HTERT RPE-1 (cell line): ENCODE data around the gene FTO.
"Not testable (repeated sequence)": the region's sequence is repeated elsewhere in the genome, so short reads cannot be mapped to it uniquely, and the experiment has no call there.

Source experiments
- in situ Hi-C: fragments of 300-500 bp; cut with MboI; formaldehyde crosslinking; loops from 4 replicates; pipeline ENCODE4 v1.14.3; 2020; ENCODE audit warnings: low sequenced_read_pairs

The FTO gene

GRCh38 chr16:53821487-53821886 is 117.5 kb downstream of the FTO start:
- in situ Hi-C loops: no loop called here

DNA sequence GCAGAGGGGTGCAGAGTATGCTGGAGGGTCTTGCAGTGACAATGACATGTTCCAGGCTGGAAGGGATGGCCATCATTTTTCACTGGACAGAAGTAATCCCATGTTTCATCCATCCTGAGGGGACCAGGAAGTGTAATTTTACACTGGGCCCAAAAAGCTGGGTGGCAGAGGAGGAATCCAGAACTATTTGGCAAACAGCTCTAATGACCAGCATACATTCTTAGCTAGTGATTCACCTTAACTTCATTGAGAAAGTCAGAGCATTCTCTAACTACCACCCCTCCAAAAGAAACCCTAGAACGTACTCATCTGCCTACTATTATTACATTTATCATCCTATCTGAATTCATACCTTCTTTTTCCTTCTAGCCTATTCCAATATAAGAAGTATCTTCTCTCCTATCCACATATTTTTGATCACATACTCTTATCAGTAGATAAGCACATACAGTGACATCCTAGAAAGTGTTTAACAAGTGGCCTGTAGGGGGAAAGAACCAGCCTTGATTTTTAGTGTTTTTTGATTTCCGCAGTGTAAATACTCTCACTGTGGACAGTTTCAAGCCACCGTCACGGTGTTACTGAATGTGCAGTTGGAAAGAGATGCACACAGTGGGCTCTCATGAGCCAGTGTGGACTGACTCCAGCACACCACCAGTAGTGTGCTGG is 118.1 kb downstream of the FTO start:
- in situ Hi-C loops: no loop called here

GRCh38 chr16:53822936-53823529 is 119.1 kb downstream of the FTO start:
- in situ Hi-C loops: no loop called here

GRCh38 chr16:53826658-53827057 is 122.7 kb downstream of the FTO start:
- in situ Hi-C loops: no loop called here

- in situ Hi-C loops: no loop called here
Observed at GRCh38 chr16:53827741-53828140, 123.8 kb downstream of the FTO start.

DNA sequence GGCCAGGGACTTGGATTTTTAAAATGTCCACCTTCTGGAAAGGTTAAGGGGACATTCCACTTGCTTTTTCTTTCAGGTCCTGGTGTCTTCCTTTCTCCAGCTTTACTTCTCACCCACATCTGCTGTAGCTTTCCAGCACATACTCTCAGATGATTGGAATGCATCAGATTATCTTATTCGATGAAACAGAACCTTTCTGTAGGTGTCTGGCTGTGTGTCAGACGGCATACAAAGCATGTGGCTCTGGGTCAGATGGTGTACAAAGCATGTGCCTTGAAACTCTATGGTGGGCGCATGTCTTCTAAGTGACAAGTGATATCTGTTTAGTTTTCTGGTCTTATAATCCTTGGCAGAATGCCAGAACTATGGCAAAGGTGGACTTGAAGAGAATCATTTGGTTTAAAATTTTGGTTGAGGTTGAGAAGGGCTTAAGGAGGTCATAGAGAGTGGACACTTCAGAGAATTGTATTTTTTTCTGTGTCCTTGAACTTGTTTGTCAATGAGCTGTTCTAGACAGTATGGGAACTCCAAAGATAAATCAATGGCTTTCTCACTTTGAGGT is 125.3 kb downstream of the FTO start:
- in situ Hi-C loops: no loop called here

GRCh38 chr16:53832896-53833544 is 129.1 kb downstream of the FTO start:
- in situ Hi-C loops: no loop called here

- in situ Hi-C loops: no loop called here
Observed at GRCh38 chr16:53836142-53836541, 132.2 kb downstream of the FTO start.

DNA sequence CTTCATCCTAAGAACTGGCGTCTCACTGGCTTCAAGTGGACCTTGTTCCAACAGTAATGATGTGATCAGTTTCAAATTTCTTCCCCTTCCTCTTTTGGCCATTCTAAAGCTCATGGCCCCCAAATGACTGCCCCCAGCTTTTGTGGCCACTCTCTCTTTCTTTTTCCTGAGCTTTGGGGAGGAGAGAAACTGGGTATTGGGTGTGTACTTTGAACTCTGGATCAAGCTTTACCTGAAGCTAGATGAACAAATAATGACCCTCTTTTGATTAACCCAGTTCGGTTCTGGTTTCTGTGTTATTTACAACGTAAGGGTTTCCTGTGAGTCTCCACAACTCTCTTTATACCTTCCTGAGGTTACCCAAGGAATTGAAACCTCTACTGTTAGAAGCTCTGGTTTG is 132.7 kb downstream of the FTO start:
- in situ Hi-C loops: no loop called here

GRCh38 chr16:53837426-53837825 is 133.5 kb downstream of the FTO start:
- in situ Hi-C loops: no loop called here

- in situ Hi-C loops: no loop called here
Observed at GRCh38 chr16:53839150-53839549, 135.2 kb downstream of the FTO start.

DNA sequence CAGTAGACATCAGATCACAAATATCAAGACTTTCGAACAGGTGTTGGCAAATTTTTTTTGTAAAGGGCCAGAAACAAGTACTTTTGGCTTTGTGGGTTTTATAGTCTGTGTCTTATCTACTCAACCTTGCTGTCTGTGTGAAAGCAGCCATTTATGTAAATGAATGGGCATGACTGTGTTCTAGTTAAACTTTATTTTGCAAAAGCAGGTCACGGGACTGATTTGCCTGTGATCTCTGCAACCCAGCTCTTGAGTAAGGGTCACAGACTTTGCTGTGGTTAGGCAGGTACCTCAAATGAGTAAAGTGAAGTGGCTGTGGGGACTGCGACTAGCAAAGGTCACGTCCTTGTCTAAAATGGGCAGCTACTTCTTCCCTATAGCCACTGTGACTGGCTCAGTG is 136.5 kb downstream of the FTO start:
- in situ Hi-C loops: no loop called here

GRCh38 chr16:53841884-53842283 is 137.9 kb downstream of the FTO start:
- in situ Hi-C loops: no loop called here

DNA sequence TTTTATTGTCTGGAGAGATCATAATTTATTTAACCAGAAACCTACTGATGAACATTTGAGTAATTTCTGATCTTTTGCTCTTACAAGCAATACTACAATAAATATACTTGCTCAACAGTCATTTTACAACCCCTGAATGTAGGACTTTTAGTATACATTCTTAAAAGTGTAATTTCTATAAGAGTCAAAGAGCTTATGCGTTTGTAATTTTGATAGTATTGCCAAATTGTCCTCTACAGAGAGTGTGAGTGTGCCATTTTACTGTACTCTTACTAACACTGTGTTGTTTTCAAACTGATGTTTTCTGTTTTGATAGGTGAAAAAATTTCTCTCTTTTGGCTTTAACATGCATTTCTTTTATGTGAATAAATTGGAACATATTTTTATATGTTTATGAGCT is 139.1 kb downstream of the FTO start:
- in situ Hi-C loops: no loop called here

- in situ Hi-C loops: no loop called here
Observed at GRCh38 chr16:53844804-53845203, 140.8 kb downstream of the FTO start.

DNA sequence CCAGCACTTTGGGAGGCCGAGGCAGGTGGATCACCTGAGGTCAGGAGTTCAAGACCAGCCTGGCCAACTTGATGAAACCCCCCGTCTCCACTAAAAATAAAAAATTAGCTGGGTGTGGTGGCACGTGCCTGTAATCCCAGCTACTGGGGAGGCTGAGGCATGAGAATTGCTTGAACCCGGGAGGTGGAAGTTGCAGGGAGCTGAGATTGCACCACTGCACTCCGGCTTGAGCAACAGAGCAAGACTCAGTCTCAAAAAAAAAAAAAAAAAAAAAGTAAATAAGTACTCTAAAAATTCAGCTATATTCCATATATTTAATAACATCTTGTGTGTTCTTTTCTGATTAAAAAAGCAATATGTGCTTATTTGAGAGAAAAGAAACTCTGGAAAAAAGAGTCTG is 142.6 kb downstream of the FTO start:
- in situ Hi-C loops: not testable (repeated sequence)

GRCh38 chr16:53846971-53847370 is 143.0 kb downstream of the FTO start:
- in situ Hi-C loops: no loop called here

DNA sequence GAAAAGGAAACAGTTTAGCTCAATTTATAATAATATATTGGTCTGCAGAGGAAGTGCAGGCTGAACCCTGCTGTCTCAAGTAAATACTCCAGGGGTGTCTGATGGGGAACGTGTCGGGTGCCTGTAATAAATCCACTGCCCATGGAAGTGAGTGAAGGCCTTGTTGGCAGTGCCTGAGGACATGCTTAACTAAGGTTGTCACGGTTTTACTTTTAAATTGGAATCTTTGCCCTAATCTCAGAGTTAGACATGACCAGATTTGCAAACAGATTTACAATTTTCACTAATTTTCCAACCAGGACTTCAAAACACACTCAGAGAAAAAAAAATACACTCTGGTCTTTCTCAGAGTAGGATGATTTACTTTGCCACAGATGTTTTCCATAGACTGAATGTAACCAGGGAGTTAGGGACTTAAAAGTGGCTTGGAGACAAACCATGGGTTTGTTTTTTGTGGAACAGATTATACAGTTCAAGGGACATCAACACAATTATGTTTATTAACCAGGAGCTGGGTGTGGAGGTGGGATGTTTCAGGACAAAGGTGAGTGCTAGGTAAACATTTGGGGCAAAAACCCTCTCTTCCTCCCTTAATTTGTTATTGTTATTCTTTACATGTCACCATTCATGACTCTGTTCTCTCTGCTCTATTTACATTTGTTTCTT is 144.5 kb downstream of the FTO start:
- in situ Hi-C loops: no loop called here

DNA sequence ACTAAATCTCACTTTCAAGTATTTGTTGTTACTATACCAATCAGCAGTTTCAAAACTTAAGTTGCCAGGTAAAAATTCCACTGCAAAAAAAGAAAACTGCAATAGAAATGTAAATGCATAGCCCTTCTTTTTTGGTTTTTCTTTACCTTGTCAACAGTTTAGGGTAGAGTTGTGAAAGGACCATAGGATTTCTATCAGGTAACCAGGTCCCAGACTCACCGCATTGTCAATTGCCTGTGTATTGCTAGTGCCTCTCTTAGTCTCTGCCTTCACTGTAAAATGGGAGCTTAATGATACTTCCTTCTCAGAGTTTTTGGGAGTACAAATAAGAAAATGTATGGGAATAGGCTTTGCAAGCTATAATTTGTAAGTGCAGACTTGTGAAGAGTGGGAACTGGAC is 145.0 kb downstream of the FTO start:
- in situ Hi-C loops: no loop called here

- in situ Hi-C loops: no loop called here
Observed at GRCh38 chr16:53849585-53849984, 145.6 kb downstream of the FTO start.

DNA sequence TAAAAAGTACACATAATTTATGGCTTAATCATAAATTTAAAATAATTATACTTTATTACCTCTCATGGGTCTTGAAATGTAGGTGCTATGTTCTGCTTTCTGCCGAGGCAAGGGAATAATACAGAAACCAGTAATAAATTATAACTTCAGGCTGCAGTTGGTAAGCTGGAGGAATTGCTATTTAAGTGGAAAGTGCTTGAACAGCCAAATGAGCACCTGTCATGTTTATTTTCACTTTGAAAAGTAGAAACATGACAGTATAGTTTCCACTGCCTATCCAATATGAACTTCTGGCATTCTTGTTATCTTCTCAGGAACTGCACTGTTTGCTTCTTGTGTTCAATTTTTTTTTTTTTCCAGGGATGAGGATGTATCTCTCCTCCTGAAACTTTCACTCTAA is 146.0 kb downstream of the FTO start:
- in situ Hi-C loops: no loop called here

DNA sequence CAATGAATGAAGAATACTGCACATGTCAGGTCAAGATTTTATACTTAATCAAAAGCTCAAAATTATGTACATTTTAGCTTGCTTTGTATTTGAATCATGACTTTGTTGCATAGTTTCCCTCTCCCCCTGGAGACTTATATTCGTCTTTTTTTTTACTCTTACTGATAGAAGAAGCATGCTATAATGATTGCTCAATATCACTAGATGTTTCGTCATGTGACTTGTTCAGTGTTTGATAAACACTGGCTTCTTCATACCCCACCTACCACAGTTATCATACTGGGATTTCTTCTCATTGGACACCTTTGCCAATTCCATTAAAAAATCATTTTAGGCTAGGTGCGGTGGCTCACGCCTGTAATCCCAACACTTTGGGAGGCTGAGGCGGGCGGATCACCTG is 148.7 kb downstream of the FTO start:
- in situ Hi-C loops: no loop called here
